Smooth muscle cell of the brain vasculature (primary cell): Measurements from ENCODE around the gene CDC25B.

ENCODE experiments used
- DNase-seq: peaks from one replicate; pipeline ENCODE4 v3.0.0-alpha.2; 2012; ENCODE audit warnings: low read depth, low spot score

The CDC25B gene

GRCh38 chr20:3803289-3803688, 7.2 kb downstream of the CDC25B start:
- no peak for DNase-seq

- no peak for DNase-seq
Measured at GRCh38 chr20:3803854-3804253, 7.7 kb downstream of the CDC25B start.

- no peak for DNase-seq
Measured at GRCh38 chr20:3804254-3804751, 8.2 kb downstream of the CDC25B start.

GRCh38 chr20:3804781-3805180, 8.7 kb downstream of the CDC25B start:
- no peak for DNase-seq

GRCh38 chr20:3808544-3808943, 12.4 kb downstream of the CDC25B start:
- DNase-seq: no peak

GRCh38 chr20:3811467-3812258, 15.6 kb downstream of the CDC25B start:
- DNase-seq: peak; percentile 98

GRCh38 chr20:3812259-3812681, 16.2 kb downstream of the CDC25B start:
- DNase-seq: no peak

GRCh38 chr20:3812975-3813847, 17.1 kb downstream of the CDC25B start:
- DNase-seq: no peak

GRCh38 chr20:3813848-3814581, 17.9 kb downstream of the CDC25B start:
- DNase-seq: no peak

GRCh38 chr20:3814928-3815495, 18.9 kb downstream of the CDC25B start:
- no peak for DNase-seq

- no peak for DNase-seq
Measured at GRCh38 chr20:3815703-3816315, 19.7 kb downstream of the CDC25B start.

- peak; percentile 47 for DNase-seq
Measured at GRCh38 chr20:3818155-3819151, 22.3 kb downstream of the CDC25B start.

GRCh38 chr20:3819411-3820047, 23.4 kb downstream of the CDC25B start:
- DNase-seq: no peak

- peak; percentile 94 for DNase-seq
Measured at GRCh38 chr20:3820048-3820900, 24.2 kb downstream of the CDC25B start, which contains the start of gene AP5S1. TSS of gene AP5S1 (plus strand) at chr20:3820547. CDS start at chr20:3822118, 1,571 bp downstream.

GRCh38 chr20:3820901-3821727, 25.0 kb downstream of the CDC25B start:
- no peak for DNase-seq

- DNase-seq: no peak
Measured at GRCh38 chr20:3821996-3822395, 25.9 kb downstream of the CDC25B start.

- no peak for DNase-seq
Measured at GRCh38 chr20:3823881-3824280, 27.8 kb downstream of the CDC25B start.
